ENCODE results near the gene GPR157. TPM values are rescaled to one million over a fixed set of nuclear protein-coding genes. Genes with fewer than 3 reads are reported as not detected.

The GPR157 gene
- total RNA-seq, 4 donors from 2014 or later, result 2.8 to 4.4 (median 4.0) TPM

DNA sequence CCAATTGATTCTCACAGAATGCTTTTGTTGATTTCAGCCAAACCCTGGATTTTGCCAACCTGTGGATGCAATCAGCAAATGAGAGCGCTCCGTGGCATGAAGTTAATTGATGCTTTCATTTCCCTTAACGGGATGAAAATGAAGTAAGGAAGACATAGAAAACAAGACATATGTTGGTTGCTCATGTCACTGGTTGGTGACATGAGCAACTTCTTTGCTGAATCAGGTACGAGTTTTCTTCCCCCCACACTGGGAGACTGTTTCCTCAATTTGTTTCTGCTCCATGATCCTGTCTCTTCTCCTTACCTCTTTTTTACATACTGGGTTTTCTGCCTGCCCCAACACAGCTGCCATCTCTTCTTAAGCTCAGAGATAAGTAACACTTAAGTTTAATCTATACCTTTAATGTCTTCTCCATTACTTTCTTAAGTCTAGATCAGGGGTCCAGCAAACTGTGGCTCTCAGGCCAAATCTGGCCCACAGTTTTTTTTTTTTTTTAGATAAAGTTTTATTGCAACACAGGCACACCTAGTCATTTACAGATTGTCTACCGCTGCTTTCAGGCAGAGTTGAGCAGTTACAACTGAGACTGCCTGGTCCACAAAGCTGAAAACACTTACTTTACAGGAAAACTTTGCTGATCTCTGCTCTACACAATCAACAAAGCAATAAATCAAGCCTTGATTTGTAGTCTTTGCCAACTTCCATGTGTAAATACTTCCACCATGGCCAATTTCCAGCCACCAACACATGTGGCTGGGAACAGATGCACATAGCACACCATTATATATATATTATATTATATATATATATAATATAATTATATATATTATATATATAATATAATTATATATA, 13.3 kb downstream of the GPR157 start:
- Histone ChIP-seq H3K27ac (no peak overlapping the region), H3K9me3 (no peaks in the 10 kb centered on the region), H3K36me3 (peaks cover 0 to 10% of the 10 kb centered on the region in 2 donors), H3K4me1 (peaks cover 0 to 6% (median 0%) of the 10 kb centered on the region in 3 donors), H3K4me3 (no peak overlapping the region), H3K27me3 (no peaks in the 10 kb centered on the region)
- 83 to 86% methylated on average over 3 to 5 of the region's 5 CpGs for WGBS, 2 donors (ENCODE audit: low coverage in 1 of 2)
- no peak for TF ChIP-seq POLR2A (IDR thresholded peaks at IDR 0.05)
- no peak for ATAC-seq

DNA sequence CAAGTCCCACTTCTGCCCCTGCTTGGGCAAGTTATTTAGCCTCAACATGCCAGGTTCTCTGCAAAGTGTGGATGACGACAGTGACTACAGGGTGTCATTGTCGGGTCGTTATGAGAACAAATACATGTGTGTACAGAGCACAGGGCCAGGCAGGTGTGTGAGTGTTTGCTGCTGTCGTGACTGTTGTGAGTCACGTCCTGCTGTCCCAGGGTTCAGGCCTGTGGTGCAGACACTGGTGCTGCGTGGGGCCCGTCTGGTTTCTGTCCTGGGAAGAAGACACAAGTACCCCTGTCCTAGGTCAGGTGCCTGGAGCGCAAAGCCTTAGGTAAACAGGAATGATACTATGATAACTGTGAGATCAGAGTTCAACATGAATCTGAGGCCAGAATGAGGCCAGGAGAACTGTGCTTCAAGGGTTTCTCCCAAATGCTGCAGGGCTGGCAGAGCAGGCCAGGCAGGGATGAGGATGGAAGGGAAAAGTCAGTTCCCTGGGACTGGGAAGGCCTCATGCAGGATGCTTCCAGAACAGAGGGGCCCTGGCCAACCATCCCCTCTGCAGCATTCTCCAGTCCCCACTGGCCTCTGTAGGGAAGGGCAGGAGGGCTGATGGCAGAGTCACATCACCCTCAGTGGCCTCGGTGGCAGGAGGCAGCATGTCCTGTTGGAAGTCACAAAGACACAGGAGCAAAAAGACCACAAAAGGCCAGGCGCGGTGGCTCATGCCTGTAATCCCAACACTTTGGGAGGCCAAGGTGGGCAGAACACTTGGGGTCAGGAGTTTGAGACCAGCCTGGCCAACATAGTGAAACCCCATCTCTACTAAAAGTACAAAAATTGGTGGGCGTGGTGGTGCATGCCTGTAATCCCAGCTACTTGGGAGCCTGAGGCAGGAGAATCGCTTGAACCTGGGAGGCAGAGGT, 15.7 kb downstream of the GPR157 start:
- 83 to 93% methylated on average over 2 to 3 of the region's 13 CpGs for WGBS, 2 donors (ENCODE audit: low coverage in 1 of 2)
- no peak for TF ChIP-seq EP300 (IDR thresholded peaks at IDR 0.05)
- TF ChIP-seq POLR2A (IDR thresholded peaks at IDR 0.05), result no peak
- TF ChIP-seq, protein P1, sequence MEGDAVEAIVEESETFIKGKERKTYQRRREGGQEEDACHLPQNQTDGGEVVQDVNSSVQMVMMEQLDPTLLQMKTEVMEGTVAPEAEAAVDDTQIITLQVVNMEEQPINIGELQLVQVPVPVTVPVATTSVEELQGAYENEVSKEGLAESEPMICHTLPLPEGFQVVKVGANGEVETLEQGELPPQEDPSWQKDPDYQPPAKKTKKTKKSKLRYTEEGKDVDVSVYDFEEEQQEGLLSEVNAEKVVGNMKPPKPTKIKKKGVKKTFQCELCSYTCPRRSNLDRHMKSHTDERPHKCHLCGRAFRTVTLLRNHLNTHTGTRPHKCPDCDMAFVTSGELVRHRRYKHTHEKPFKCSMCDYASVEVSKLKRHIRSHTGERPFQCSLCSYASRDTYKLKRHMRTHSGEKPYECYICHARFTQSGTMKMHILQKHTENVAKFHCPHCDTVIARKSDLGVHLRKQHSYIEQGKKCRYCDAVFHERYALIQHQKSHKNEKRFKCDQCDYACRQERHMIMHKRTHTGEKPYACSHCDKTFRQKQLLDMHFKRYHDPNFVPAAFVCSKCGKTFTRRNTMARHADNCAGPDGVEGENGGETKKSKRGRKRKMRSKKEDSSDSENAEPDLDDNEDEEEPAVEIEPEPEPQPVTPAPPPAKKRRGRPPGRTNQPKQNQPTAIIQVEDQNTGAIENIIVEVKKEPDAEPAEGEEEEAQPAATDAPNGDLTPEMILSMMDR (IDR thresholded peaks at IDR 0.05), result no peak
- TF ChIP-seq POLR2AphosphoS5 (IDR thresholded peaks at IDR 0.05), result no peak
- H3K9me3 ChIP-seq, result no peaks in the 10 kb centered on the region
- no peaks in the 10 kb centered on the region for H3K27me3 ChIP-seq
- peaks cover 0 to 10% (median 0%) of the 10 kb centered on the region in 3 donors for H3K4me1 ChIP-seq
- H3K36me3 ChIP-seq, result peaks cover 0 to 23% of the 10 kb centered on the region in 2 donors
- no peak overlapping the region for H3K4me3 ChIP-seq
- no peak overlapping the region for H3K27ac ChIP-seq
- no peak for ATAC-seq

DNA sequence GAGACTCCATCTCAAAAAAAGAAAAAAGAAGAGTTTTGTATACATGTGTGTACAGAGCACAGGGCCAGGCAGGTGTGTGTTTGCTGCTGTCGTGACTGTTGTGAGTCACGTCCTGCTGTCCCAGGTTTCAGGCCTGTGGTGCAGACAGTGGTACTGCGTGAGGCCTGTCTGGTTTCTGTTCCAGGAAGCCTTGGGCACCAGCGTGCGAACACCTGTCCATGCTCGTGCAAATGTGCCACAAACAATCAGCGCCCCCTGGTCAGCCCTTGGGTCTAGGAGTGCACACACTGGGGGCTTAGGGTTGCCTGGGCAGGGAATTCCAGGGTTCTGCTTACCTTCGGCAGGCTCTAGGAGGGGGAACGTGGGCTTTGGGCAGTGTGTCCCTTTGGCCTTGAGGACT, 16.9 kb downstream of the GPR157 start:
- Histone ChIP-seq H3K27me3 (no peaks in the 10 kb centered on the region), H3K4me3 (no peak overlapping the region), H3K36me3 (peaks cover 0 to 34% of the 10 kb centered on the region in 2 donors), H3K27ac (no peak overlapping the region), H3K4me1 (peaks cover 0 to 19% (median 0%) of the 10 kb centered on the region in 3 donors), H3K9me3 (no peaks in the 10 kb centered on the region)
- no CpG with 5 or more reads among the region's 9 CpGs for WGBS, 2 donors (ENCODE audit: low coverage in 1 of 2)
- ATAC-seq, result no peak
- TF ChIP-seq, protein P1 (IDR thresholded peaks at IDR 0.05), result no peak
- no peak for TF ChIP-seq POLR2AphosphoS5 (IDR thresholded peaks at IDR 0.05)
- no peak for TF ChIP-seq EP300 (IDR thresholded peaks at IDR 0.05)
- no peak for TF ChIP-seq POLR2A (IDR thresholded peaks at IDR 0.05)

DNA sequence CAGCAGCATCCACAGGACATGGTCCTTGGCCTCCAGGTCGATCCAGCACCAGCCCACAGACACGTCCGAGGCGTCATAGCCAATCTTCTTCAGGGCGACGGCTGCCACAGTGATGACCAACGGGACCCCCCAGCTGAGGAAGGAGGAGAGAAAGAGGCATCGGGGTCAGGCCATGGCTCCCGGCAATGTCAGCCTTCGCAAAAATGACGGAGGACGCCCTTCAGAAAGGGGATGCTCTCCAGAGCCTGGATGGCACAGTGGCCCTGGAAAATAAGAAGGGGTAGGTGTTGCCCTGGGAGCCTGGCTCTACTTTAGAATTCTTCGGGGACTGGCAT, 17.6 kb downstream of the GPR157 start:
- Histone ChIP-seq H3K9me3 (no peaks in the 10 kb centered on the region), H3K4me1 (peaks cover 0 to 22% (median 0%) of the 10 kb centered on the region in 3 donors), H3K4me3 (no peak overlapping the region), H3K36me3 (peaks cover 0 to 34% of the 10 kb centered on the region in 2 donors), H3K27ac (no peak overlapping the region), H3K27me3 (no peaks in the 10 kb centered on the region)
- TF ChIP-seq EP300 (IDR thresholded peaks at IDR 0.05), result no peak
- TF ChIP-seq POLR2A (IDR thresholded peaks at IDR 0.05), result no peak
- TF ChIP-seq, protein P1 (IDR thresholded peaks at IDR 0.05), result no peak
- TF ChIP-seq POLR2AphosphoS5 (IDR thresholded peaks at IDR 0.05), result no peak
- no peak for ATAC-seq
- 80 to 96% methylated on average over 1 to 5 of the region's 13 CpGs for WGBS, 2 donors (ENCODE audit: low coverage in 1 of 2)

DNA sequence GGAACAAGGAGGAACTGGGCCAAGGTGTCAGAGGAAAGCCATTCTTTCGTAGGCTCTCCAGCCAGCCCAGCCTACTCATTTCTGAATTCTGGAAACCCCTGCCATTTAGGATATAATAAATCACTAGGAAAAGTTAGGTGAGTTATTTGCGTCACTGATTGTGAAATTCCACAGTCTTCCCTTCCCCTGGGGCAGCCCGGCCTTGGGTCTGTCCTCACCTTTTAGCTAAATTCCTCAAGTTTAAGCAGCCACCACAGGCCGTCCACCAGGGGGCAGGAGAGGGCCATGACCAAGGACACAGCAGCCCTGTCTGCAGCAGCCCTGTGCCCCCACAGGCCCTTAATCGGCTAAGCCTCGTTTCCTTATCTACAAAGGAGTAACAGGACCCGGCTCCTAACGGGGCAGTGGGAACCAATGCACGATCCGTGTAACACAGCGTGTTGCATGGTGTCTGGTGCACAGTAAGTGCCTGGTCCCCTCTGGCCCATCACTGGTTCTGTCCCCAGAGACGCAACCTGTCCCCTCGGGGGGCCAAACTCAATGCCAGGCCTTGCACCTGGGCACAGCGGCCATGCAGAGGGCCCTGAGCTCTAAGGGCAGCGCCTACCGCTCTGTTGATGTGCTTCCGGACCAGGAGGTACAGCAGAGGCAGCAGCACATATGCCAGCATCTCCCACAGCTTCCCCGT, 18.1 kb downstream of the GPR157 start:
- peaks cover 0 to 22% (median 0%) of the 10 kb centered on the region in 3 donors for H3K4me1 ChIP-seq
- 23 to 50% methylated on average over 2 to 3 of the region's 18 CpGs for WGBS, 2 donors (ENCODE audit: low coverage in 1 of 2)
- H3K36me3 ChIP-seq, result peaks cover 0 to 35% of the 10 kb centered on the region in 2 donors
- TF ChIP-seq, protein P1 (IDR thresholded peaks at IDR 0.05), result peak in 3 of 4 experiments; percentile 91 to 92 (median 92)
- TF ChIP-seq POLR2A (IDR thresholded peaks at IDR 0.05) (no peak), POLR2AphosphoS5 (IDR thresholded peaks at IDR 0.05) (peak; percentile 22)
- H3K27me3 ChIP-seq, result no peaks in the 10 kb centered on the region
- ATAC-seq, result peak; percentile 90
- no peak overlapping the region for H3K4me3 ChIP-seq
- no peak overlapping the region for H3K27ac ChIP-seq
- no peaks in the 10 kb centered on the region for H3K9me3 ChIP-seq
